Testis (tissue), 3 donors: Measurements from ENCODE around the gene KCNIP2. TPM values are rescaled to one million over a fixed set of nuclear protein-coding genes. Genes with fewer than 3 reads are reported as not detected.

Experiments used
- DNase-seq: peaks from one replicate; pipeline ENCODE4 v3.0.0-alpha.2; 2019
- H3K27ac ChIP-seq, 2 donors: fragments of 200-600 bp; sonication (generic); one replicate each; pipeline ENCODE4 v1.5.1; 2019
- H3K27me3 ChIP-seq: fragments of 200-600 bp; sonication (generic); one replicate; pipeline ENCODE4 v1.5.1; 2019
- H3K36me3 ChIP-seq: fragments of 200-600 bp; sonication (generic); one replicate; pipeline ENCODE4 v1.5.1; 2017; ENCODE audit warnings: low read depth; ENCODE audit errors: missing control alignments
- H3K4me1 ChIP-seq: fragments of 200-600 bp; sonication (generic); one replicate; pipeline ENCODE4 v1.5.1; 2019
- H3K4me3 ChIP-seq, 2 donors: fragments of 200-600 bp; sonication (generic); one replicate each; pipeline ENCODE4 v1.5.1; 2017 to 2019
- H3K9me3 ChIP-seq: fragments of 200-600 bp; sonication (generic); one replicate; pipeline ENCODE4 v1.5.1; 2017
- POLR2A ChIP-seq: fragments of 450-650 bp; IDR thresholded peaks from one replicate; pipeline ENCODE4 v1.6.1; 2017; ENCODE audit warnings: antibody characterized with exemption, mild to moderate bottlenecking, moderate library complexity
- WGBS, 2 donors: methylation state at CpG; one replicate each; pipeline ENCODE4 v1.1.5; 2018; 5-methylcytosine and 5-hydroxymethylcytosine counted together
- intact Hi-C: fragments of 100-400 bp; cut with DNase I; formaldehyde crosslinking; loops from one replicate; pipeline ENCODE4 v1.15.1; 2023; ENCODE audit warnings: low total_unique reads
- polyA plus RNA-seq: library from polyadenylated mRNA; stranded (reverse); fragments of 350-450 nt; fragmentation: Illumina TruSeq; extraction: RNeasy Lipid Tissue Mini Kit (QIAGEN cat#74804); gene quantifications from one replicate; pipeline ENCODE4 v1.2.3, GENCODE V29; 2014; ENCODE audit warnings: low read depth, low replicate concordance; ENCODE audit not compliant: insufficient read depth
- total RNA-seq, 2 donors: library from RNA; depleted of rRNA; stranded (reverse); fragments of >200 nt; gene quantifications; one replicate each; pipeline ENCODE4 v1.2.3, GENCODE V29; 2016
- TF ChIP-seq, protein P1 (sequence below), 3 experiments: fragments of 450-650 bp in 2 of 3; fragments of 200-600 bp in 1 of 3; sonication (generic) in 1 of 3; IDR thresholded peaks; one replicate each; pipeline ENCODE4 v1.5.1; 2016 to 2019; ENCODE audit warnings: antibody characterized with exemption in 3 of 3, mild to moderate bottlenecking in 2 of 3, moderate library complexity in 1 of 3

Gene KCNIP2
- total and polyA plus RNA-seq, 3 donors from 2014 or later, result 5.1 to 6.8 (median 5.6) TPM

GRCh38 chr10:101845893-101846292 lies 2.3 kb upstream of the KCNIP2 start:
- no peak for DNase-seq
- 92 to 93% methylated on average over 3 of the region's 3 CpGs for WGBS, 2 donors
- Histone ChIP-seq H3K9me3 (no peaks in the 10 kb centered on the region), H3K27ac (no peak overlapping the region), H3K27me3 (no peaks in the 10 kb centered on the region), H3K4me3 (no peak overlapping the region), H3K36me3 (no peaks in the 10 kb centered on the region), H3K4me1 (peaks cover 6% of the 10 kb centered on the region)
- intact Hi-C loops, result loop anchor here (10.0 kb wide), 1 partner anchor 169 kb away; no protein-coding TSS in a partner anchor
- TF ChIP-seq, protein P1, sequence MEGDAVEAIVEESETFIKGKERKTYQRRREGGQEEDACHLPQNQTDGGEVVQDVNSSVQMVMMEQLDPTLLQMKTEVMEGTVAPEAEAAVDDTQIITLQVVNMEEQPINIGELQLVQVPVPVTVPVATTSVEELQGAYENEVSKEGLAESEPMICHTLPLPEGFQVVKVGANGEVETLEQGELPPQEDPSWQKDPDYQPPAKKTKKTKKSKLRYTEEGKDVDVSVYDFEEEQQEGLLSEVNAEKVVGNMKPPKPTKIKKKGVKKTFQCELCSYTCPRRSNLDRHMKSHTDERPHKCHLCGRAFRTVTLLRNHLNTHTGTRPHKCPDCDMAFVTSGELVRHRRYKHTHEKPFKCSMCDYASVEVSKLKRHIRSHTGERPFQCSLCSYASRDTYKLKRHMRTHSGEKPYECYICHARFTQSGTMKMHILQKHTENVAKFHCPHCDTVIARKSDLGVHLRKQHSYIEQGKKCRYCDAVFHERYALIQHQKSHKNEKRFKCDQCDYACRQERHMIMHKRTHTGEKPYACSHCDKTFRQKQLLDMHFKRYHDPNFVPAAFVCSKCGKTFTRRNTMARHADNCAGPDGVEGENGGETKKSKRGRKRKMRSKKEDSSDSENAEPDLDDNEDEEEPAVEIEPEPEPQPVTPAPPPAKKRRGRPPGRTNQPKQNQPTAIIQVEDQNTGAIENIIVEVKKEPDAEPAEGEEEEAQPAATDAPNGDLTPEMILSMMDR (IDR thresholded peaks at IDR 0.05), result no peak
- TF ChIP-seq POLR2A, result no peak

DNA sequence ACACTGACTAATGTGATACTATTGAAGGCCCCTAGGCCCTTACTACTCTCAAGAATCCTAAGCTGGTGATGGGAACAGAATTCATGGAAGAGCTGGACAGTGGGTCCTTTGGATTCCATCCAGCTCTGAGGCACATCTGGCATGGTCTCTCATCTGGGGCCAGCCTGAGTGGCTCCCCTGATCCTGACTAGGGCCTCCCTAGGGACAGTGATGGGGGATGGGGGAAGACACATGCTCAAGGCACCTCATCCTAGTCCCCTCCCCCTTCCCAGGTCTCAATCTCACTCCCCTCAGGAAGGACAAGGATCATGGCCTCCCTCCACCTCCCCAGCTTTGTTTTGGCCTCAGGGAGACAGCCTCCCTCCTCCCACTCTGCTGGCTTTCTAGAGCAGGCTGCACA lies 1.8 kb downstream of the KCNIP2 start:
- no peak for TF ChIP-seq POLR2A
- TF ChIP-seq, protein P1 (IDR thresholded peaks at IDR 0.05), result no peak
- Histone ChIP-seq H3K4me1 (peaks cover 20% of the 10 kb centered on the region), H3K27me3 (no peaks in the 10 kb centered on the region), H3K4me3 (no peak overlapping the region), H3K36me3 (no peaks in the 10 kb centered on the region), H3K9me3 (no peaks in the 10 kb centered on the region), H3K27ac (no peak overlapping the region)
- no peak for DNase-seq
- intact Hi-C loops, result loop anchor here (10.0 kb wide), 1 partner anchor 173 kb away; no protein-coding TSS in a partner anchor

GRCh38 chr10:101840741-101841453 lies 2.7 kb downstream of the KCNIP2 start:
- Histone ChIP-seq H3K27ac (no peak overlapping the region), H3K9me3 (no peaks in the 10 kb centered on the region), H3K36me3 (no peaks in the 10 kb centered on the region), H3K4me3 (peak overlapping the region; percentile 2 to 33), H3K4me1 (peaks cover 20% of the 10 kb centered on the region), H3K27me3 (no peaks in the 10 kb centered on the region)
- WGBS, 2 donors, result 0 to 2% methylated on average over 37 to 46 of the region's 46 CpGs
- no peak for TF ChIP-seq POLR2A
- TF ChIP-seq, protein P1 (IDR thresholded peaks at IDR 0.05), result peak; percentile 77 to 87 (median 85)
- intact Hi-C loops, result loop anchor here (10.0 kb wide), 1 partner anchor 174 kb away; no protein-coding TSS in a partner anchor
- peak; percentile 84 for DNase-seq

GRCh38 chr10:101840102-101840684 lies 3.4 kb downstream of the KCNIP2 start:
- no peaks in the 10 kb centered on the region for H3K9me3 ChIP-seq
- no peak overlapping the region for H3K27ac ChIP-seq
- intact Hi-C loops, result loop anchor here (10.0 kb wide), 1 partner anchor 175 kb away; no protein-coding TSS in a partner anchor
- TF ChIP-seq, protein P1 (IDR thresholded peaks at IDR 0.05), result no peak
- TF ChIP-seq POLR2A, result no peak
- WGBS, 2 donors, result 9 to 10% methylated on average over 17 to 19 of the region's 19 CpGs
- H3K4me1 ChIP-seq, result peaks cover 20% of the 10 kb centered on the region
- peak overlapping the region in 1 of 2 donors; percentile 39 for H3K4me3 ChIP-seq
- no peaks in the 10 kb centered on the region for H3K36me3 ChIP-seq
- no peaks in the 10 kb centered on the region for H3K27me3 ChIP-seq
- no peak for DNase-seq
